K562 (cell line): ENCODE results near the gene KLRF2.

ENCODE experiments used
- ELF1 ChIP-seq: fragments of 200-800 bp; sonication (Bioruptor generic); IDR thresholded peaks from 2 replicates; pipeline ENCODE4 v1.6.1; 2016; ENCODE audit warnings: missing genetic modification characterization, missing compliant biosample characterization
- MCM2 ChIP-seq: fragments of 450-650 bp; IDR thresholded peaks from 2 replicates; pipeline ENCODE4 v1.6.1; 2017; ENCODE audit warnings: low read depth, mild to moderate bottlenecking
- NR1H2 ChIP-seq: sonication (generic); formaldehyde crosslinking; IDR thresholded peaks from 2 replicates; pipeline ENCODE4 v1.4.0; 2020; ENCODE audit warnings: mild to moderate bottlenecking, missing genetic modification reagents
- SP2 ChIP-seq: IDR thresholded peaks from 2 replicates; pipeline ENCODE4 v1.6.1; 2011; ENCODE audit warnings: mild to moderate bottlenecking, low read depth, low read length, moderate library complexity; ENCODE audit not compliant: poor library complexity, severe bottlenecking; ENCODE audit errors: extremely low read depth

GRCh38 chr12:9883175-9883574, 1.9 kb downstream of the KLRF2 start:
- no peak for TF ChIP-seq MCM2
- no peak for TF ChIP-seq NR1H2 (CRISPR knock-in tag)
- TF ChIP-seq ELF1 (tag) = no peak
- TF ChIP-seq SP2 = no peak
